HL-60 (cell line): ENCODE results near the gene QRICH2.

ENCODE experiments used
- DNase-seq, 2 experiments: peaks; one replicate each; pipeline ENCODE4 v3.0.0-alpha.2; 2010 to 2020; ENCODE audit warnings: low read depth in 1 of 2, low spot score in 1 of 2
- H3K27ac ChIP-seq: fragments of 250-450 bp; sonication (Bioruptor Pico); replicated peaks from 2 replicates; pipeline ENCODE4 v1.5.1; 2020; ENCODE audit warnings: mild to moderate bottlenecking, moderate library complexity
- H3K27me3 ChIP-seq: fragments of 250-450 bp; sonication (Bioruptor Pico); 2 replicates; pipeline ENCODE4 v1.5.1; 2021; ENCODE audit warnings: mild to moderate bottlenecking, moderate library complexity; ENCODE audit not compliant: insufficient read depth, poor library complexity, severe bottlenecking
- H3K4me3 ChIP-seq: replicated peaks from 2 replicates; pipeline ENCODE4 v1.5.1; 2011; ENCODE audit warnings: mild to moderate bottlenecking, control low read depth, low read length; ENCODE audit not compliant: insufficient read depth
- GABPA ChIP-seq: IDR thresholded peaks from 2 replicates; pipeline ENCODE4 v1.6.1; 2012; ENCODE audit warnings: low read depth
- POLR2AphosphoS5 ChIP-seq: IDR thresholded peaks from 2 replicates; pipeline ENCODE4 v1.6.1; 2012; ENCODE audit warnings: low read depth
- SPI1 ChIP-seq: IDR thresholded peaks from 2 replicates; pipeline ENCODE4 v1.6.1; 2012; ENCODE audit warnings: low read depth, mild to moderate bottlenecking, borderline replicate concordance
- TF ChIP-seq, protein P1 (sequence below): IDR thresholded peaks from 2 replicates; pipeline ENCODE4 v1.6.1; 2012; ENCODE audit warnings: low read depth; ENCODE audit not compliant: insufficient replicate concordance
- TF ChIP-seq, protein P2 (sequence below): IDR thresholded peaks from one replicate; pipeline ENCODE4 v1.5.1; 2011; ENCODE audit warnings: low read length, control low read depth, inconsistent platforms; ENCODE audit not compliant: insufficient read depth

The QRICH2 gene

DNA sequence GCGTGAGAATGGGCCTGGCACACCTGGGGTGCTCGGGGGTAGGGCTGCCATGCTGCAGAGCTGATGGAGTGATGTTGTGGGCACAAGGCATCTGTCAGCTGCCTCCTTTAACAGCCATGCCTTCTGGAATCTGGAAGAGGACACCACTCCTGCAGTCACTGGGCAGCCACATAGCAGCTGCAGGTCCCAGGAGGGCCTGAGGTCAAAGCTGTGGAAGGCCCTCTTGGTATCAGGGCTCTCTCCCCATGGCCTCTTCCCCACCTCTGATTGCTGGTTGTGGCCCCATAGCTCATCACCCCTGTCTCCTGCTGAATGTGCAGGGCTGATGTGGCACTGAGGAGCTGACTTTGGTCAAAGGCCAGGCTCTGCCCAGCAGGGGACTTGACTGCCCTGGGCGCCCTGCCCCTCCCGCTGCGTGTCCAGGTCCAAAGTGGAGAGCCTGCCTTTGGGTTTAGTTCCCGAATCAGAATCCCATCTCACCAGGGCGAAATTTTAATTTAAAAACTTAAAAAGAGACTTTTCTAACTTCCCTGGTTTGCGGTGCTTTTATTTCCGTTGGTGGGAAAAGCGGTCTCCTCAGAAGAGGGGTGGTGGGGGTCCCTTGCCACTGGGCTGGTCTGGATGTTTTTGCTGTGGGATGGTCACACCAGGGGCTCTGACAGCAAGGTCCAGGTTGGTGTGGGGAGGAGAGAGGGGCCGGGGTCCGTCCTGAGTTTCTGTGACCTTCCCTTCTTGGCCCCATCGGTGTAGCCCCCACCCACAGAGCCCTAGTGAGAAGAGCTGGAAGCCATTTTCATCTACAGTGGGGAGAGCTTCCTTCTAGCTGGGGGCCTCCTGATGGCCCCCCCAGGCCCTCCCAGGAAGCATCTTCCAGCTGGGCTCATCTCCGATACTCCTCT is 37.1 kb downstream of the QRICH2 start:
- TF ChIP-seq, protein P1, sequence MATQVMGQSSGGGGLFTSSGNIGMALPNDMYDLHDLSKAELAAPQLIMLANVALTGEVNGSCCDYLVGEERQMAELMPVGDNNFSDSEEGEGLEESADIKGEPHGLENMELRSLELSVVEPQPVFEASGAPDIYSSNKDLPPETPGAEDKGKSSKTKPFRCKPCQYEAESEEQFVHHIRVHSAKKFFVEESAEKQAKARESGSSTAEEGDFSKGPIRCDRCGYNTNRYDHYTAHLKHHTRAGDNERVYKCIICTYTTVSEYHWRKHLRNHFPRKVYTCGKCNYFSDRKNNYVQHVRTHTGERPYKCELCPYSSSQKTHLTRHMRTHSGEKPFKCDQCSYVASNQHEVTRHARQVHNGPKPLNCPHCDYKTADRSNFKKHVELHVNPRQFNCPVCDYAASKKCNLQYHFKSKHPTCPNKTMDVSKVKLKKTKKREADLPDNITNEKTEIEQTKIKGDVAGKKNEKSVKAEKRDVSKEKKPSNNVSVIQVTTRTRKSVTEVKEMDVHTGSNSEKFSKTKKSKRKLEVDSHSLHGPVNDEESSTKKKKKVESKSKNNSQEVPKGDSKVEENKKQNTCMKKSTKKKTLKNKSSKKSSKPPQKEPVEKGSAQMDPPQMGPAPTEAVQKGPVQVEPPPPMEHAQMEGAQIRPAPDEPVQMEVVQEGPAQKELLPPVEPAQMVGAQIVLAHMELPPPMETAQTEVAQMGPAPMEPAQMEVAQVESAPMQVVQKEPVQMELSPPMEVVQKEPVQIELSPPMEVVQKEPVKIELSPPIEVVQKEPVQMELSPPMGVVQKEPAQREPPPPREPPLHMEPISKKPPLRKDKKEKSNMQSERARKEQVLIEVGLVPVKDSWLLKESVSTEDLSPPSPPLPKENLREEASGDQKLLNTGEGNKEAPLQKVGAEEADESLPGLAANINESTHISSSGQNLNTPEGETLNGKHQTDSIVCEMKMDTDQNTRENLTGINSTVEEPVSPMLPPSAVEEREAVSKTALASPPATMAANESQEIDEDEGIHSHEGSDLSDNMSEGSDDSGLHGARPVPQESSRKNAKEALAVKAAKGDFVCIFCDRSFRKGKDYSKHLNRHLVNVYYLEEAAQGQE = no peak
- TF ChIP-seq GABPA (no peak), POLR2AphosphoS5 (no peak)
- TF ChIP-seq, protein P2, sequence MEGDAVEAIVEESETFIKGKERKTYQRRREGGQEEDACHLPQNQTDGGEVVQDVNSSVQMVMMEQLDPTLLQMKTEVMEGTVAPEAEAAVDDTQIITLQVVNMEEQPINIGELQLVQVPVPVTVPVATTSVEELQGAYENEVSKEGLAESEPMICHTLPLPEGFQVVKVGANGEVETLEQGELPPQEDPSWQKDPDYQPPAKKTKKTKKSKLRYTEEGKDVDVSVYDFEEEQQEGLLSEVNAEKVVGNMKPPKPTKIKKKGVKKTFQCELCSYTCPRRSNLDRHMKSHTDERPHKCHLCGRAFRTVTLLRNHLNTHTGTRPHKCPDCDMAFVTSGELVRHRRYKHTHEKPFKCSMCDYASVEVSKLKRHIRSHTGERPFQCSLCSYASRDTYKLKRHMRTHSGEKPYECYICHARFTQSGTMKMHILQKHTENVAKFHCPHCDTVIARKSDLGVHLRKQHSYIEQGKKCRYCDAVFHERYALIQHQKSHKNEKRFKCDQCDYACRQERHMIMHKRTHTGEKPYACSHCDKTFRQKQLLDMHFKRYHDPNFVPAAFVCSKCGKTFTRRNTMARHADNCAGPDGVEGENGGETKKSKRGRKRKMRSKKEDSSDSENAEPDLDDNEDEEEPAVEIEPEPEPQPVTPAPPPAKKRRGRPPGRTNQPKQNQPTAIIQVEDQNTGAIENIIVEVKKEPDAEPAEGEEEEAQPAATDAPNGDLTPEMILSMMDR = no peak
- no peak overlapping the region for H3K27ac ChIP-seq
- no peak overlapping the region for H3K4me3 ChIP-seq
- no peak for DNase-seq
- H3K27me3 ChIP-seq = no peaks in the 10 kb centered on the region

DNA sequence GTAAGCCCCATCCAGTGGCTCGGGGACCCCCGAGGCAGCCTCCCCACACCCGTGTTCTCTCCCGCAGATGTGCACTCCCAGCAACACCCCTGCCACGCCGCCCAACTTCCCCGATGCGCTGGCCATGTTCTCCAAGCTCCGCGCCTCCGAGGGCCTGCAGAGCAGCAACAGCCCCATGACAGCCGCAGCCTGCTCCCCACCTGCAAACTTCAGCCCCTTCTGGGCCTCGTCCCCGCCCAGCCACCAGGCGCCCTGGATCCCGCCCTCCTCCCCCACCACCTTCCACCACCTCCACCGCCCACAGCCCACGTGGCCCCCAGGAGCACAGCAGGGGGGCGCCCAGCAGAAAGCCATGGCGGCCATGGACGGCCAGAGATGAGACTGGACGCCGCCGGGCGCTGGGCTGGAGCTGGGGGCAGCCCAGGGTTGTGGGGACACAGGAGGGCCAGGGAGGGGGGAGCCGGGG is 37.9 kb downstream of the QRICH2 start:
- TF ChIP-seq, protein P2 = no peak
- TF ChIP-seq POLR2AphosphoS5 = no peak
- TF ChIP-seq, protein P1 = no peak
- no peak for TF ChIP-seq GABPA
- no peak for TF ChIP-seq SPI1
- Histone ChIP-seq H3K27me3 (no peaks in the 10 kb centered on the region), H3K4me3 (no peak overlapping the region), H3K27ac (no peak overlapping the region)
- DNase-seq = no peak

GRCh38 chr17:76268991-76269981 is 38.8 kb downstream of the QRICH2 start:
- Histone ChIP-seq H3K27me3 (no peaks in the 10 kb centered on the region), H3K27ac (peak overlapping the region; percentile 75), H3K4me3 (no peak overlapping the region)
- TF ChIP-seq, protein P1 = no peak
- TF ChIP-seq GABPA = no peak
- no peak for DNase-seq
